GM21528 (cell line): Measurements from ENCODE around the gene MYOZ1.

Source experiments
- ATAC-seq: cut with Tn5 transposase; IDR thresholded peaks from one replicate; pipeline ENCODE4 v1.9.1; 2021; ENCODE audit warnings: mild to moderate bottlenecking, moderate library complexity; ENCODE audit not compliant: unreplicated experiment, low FRiP score

Gene MYOZ1

DNA sequence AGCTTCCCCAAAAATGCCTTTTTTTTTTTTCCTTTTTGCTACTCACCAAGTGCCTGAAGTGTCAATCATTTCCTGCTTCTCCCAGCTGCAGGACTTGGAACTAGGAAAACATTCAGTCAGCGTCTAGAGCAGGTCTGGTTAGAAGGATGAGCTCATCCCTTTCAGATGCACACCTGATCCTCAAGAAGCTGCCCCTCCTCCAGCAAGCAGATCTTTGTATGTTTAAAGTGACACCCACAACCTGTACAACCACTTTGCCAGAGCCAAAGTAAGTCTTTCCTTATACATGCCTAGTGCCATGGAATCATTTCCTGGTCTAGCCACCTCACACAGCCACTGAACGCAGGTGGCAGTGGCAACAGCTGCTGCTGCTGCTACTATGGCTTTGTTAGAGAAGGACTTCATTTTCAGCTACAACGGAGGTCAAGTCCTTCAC is 39.8 kb downstream of the MYOZ1 start:
- no peak for ATAC-seq

DNA sequence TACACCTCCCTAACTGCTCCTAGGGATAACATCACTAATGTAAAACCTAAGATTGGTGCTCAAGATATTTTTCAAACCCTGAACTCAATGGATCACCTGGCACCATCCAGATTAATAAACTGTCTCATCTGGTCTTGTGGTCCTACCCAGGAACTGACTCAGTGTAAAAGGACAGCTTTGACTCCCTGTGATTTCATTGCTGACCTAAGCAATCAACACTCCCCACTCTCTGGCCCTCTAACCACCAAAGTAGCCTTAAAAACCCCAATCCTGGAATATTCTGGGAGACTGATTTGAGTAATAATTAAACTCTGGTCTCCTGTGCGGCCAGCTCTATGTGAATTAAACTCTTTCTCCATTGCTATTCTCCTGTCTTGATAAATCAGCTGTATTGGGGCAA is 43.9 kb downstream of the MYOZ1 start:
- no peak for ATAC-seq

DNA sequence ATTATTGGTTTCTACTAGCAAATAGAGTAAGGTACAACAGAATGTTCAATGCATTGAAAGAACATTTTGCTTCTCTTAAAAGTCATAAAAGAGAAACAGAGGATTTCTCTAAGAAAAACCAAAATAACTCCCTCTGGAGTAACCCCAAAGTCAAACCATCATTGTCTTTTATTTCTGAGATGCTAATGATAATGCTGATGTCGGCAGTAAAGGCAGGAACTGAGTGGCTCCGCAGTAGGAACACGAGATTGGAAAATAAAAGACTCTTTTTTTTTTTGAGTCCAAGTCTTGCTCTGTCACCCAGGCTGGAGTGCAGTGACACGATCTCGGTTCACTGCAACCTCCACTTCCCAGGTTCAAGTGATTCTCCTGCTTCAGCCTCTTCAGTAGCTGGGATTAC is 47.5 kb downstream of the MYOZ1 start:
- ATAC-seq = no peak

DNA sequence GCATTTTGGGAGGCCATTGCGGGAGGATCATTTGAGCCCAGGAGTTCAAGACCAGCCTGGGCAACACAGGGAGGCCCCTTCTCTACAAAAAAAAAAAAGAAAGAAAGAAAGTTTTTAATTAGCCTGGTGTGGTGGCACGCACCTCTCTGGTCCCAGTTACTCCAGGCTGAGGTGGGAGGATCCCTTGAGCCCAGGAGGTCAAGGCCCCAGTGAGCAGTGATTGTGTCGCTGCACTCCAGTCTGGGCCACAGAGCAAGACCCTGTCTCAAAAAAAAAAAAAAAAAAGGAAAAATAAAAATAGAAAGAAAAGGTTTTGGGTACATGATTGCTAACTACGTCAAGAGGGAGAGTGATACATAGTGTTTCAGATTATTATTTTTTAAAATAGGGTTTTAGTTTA is 48.2 kb downstream of the MYOZ1 start:
- no peak for ATAC-seq

DNA sequence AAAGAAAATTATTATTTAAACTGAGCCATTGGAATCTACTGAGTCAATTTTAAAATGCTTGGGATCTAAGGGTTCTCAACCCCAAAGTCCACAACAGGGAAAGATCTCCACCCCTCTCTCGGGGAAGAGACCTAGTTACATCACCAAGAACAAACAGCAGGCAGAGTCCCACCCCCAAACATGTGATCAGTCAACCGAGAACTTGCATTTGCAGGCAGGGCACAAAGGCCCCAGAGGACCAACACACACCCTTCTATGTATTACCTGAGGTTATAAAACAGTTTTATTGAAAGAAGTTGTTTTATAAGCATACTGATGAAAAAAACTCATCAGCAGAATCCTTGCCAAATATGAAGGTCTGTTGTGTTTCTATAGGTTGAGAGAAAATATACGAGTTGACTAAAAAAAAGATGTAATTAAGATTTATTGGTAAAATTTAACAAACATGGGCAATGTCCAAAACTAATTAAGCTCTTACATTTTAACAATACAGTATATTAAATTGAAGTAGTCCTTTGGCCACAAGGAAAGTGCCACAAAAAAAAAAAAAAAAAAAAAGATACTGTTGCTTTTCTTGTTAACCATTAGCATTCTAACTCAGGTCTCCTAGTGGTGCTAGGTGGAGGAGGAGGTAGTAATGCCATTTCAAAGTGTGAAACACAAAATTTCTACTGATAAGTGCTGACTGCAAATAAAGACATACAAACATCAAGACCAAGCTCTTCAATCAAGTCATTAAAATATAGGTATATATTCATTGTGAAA is 49.2 kb downstream of the MYOZ1 start:
- no peak for ATAC-seq

DNA sequence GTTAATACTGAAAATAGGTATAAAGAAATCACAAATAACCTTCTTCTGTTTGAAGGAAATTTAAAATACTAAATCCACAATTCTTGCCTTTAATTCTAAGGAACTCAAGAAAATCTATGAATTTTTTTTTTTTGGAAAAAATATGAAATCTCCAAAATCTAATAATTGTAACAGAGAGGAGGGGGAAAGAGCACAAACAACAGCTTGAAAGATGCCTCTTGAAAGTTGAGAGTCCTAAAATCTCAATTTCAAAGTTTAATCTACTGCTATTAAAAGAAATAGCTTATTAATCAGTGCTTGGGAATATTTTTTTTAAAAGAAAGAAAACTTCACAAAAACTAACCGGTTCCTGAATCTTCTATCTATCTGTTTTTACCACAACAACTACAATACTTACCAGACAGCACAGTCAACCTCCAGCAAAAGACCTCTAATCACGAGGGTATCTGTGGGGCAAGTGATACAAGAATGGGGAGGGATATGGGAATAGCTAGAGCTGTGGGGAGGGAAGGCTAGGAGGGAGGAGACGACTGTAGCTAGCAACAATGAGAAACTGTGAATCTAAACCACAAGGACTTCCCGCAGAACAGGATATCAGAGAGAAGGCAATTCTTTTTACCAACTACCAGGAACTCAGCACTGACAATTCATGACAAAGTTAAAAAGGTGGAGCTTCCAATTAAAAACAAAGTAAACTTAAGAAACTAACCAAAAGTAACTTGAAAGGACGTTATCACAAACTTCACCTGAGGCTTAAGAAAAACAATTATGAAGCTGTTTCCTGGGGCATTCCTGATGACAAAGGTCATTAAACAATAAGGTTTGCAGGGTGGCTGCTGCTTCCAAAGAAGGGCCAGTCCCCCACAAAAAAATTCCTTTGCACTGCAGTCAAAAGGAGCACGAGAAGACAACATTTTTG is 50.1 kb downstream of the MYOZ1 start, which contains the start of gene USP54:
USP54 (minus strand) TSS at position 462 of the 919 bp plus-strand sequence. CDS start 15,684 bp downstream, outside the sequence.
- no peak for ATAC-seq

DNA sequence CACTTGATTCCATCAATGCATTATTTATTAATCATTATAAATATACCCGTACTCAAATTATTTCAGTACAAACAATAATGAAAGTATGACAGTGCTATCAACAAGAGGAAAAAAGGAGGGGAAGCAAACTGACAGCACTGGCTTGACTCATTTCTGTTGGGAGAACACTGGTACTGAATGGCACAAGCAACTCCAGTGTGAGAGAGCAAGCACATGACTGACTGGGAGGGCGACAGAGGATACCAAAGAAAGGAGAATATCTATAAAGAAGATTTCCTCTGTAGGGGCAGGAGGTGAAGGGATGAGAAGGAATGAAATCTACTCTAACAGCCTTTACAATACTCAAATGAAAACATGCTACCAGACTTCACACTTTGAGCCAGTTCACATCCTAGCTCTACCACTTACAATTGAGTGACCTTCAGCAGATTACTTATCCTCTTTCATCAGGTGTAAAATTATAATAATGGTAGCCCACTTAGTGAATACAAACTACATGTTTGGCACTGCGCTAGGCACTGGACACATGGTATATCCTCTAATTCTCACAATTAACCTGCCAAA is 51.6 kb downstream of the MYOZ1 start:
- no peak for ATAC-seq

DNA sequence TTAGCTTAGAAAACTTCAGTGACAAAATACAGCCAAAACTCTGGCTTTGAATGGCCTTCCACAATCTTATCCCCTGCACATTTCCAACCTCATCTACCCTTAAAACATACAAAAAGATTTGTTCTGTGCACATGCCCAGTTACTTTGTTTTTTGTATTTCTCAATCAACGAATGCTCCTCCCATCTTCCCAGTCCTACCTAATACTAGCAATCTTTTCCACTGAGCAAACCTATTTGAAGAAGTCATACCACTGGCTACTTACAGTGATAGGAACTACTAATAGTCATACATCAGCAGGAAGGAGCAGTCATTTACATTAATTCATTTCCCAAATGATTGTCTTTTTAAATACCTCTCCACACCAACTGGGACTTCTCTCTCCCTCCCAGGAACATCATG is 52.6 kb downstream of the MYOZ1 start:
- no peak for ATAC-seq

DNA sequence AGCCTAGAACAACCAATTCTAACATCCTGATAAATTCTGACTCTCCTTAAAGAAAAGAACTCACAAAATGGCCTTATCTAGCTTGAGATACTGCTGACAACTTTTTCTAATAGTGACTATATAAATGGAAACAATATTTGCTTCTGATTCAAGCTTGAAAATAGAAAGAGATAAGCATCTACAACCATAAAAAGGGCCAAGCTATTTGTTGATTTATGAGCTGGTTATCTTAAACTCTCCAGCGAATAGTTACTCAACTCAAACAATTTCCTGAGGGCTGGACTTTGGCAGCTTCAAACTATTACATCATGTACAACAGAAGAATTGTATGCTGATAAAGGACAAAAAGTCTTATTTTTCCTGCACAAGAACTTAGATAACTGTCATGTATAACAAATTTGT is 54.7 kb downstream of the MYOZ1 start:
- ATAC-seq = no peak

DNA sequence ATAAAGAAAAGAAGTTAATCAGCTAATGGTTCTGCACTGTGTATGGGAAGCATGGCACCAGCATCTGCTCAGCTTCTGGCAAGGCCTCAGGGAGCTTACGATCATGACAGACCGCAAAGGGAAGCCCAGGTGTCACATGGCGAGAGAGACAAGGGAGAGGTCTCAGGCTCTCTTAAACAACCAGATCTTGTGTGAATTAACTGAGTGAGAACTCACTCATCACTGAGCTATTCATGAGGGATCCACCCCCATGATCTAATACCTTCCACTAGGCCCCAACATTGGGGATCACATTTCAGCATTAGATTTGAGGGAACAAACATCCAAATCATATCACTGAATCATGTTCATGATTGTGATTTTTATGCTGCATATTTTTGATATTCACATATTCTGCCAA is 55.9 kb downstream of the MYOZ1 start:
- ATAC-seq = no peak

DNA sequence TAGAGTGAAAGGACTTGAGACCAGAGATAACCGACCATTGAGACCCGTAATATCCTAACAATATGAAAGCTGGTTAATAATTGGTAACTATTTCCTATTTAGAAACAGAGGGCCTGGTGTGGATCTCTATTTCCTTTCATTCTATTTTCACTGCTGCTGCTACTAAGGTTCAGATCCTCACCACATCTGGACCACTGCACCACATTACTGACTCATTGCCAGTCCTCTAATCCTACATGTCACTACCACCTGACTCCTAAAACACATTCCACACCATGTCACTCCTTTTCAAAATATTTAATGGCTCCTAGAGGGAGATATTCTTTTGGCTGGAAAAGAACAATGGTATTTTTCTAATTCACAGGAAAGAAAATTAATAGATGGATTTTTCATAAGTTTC is 56.5 kb downstream of the MYOZ1 start:
- no peak for ATAC-seq

DNA sequence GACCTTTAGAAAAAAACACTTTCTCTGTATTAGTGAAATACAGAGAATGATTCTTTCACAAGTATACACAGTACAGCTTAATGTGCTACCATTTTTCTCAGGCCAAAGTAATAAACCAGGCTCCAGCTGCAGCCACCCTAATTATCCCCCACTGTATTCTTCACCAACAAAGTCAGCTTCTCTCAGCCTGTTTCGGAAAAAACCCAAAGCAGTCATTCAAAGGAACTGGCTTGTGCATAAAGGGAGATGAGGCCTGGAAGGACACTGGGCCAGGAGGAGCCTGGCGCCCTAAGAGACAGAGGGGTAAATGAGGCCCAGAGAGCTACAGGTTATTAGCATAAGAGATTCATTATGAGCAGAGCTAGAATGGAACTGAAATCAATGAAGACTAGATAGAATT is 59.4 kb downstream of the MYOZ1 start:
- ATAC-seq = no peak
